Adrenal gland (tissue), 12 donors: ENCODE measurements around the gene NGFR. TPM values are rescaled to one million over a fixed set of nuclear protein-coding genes. Genes with fewer than 3 reads are reported as not detected.

Experiments used
- DNase-seq, 7 donors: peaks; one replicate each; pipeline ENCODE4 v3.0.0-alpha.2; 2019 to 2020
- H3K27ac ChIP-seq, 5 donors: fragments of 200-600 bp; sonication (generic) in 4 of 5; 1 replicate in 3 of 5; 2 replicates in 2 of 5; pipeline versions ENCODE4 v1.5.1 to v1.8.0; 2016 to 2020; ENCODE audit warnings: mild to moderate bottlenecking in 1 of 5
- H3K27me3 ChIP-seq: fragments of 200-600 bp; 2 replicates; pipeline ENCODE4 v1.8.0; 2021
- H3K36me3 ChIP-seq, 2 donors: fragments of 200-600 bp; replicated peaks in 1 of 2; 1 replicate in 1 of 2; 2 replicates in 1 of 2; pipeline versions ENCODE4 v1.5.1 to v1.8.0; 2018 to 2022
- H3K4me1 ChIP-seq, 2 donors: fragments of 200-600 bp; replicated peaks in 1 of 2; 1 replicate in 1 of 2; 2 replicates in 1 of 2; pipeline versions ENCODE4 v1.5.1 to v1.8.0; 2018 to 2021
- H3K4me3 ChIP-seq, 4 donors: fragments of 200-600 bp; sonication (generic) in 3 of 4; one replicate each; pipeline ENCODE4 v1.5.1; 2016 to 2018
- H3K9me3 ChIP-seq, 3 donors: fragments of 200-600 bp; sonication (generic) in 1 of 3; replicated peaks in 1 of 3; 1 replicate in 2 of 3; 2 replicates in 1 of 3; pipeline versions ENCODE4 v1.5.1 to v1.8.0; 2016 to 2021
- POLR2A ChIP-seq, 2 donors: fragments of 450-650 bp; IDR thresholded peaks; one replicate each; pipeline ENCODE4 v1.6.1; 2017; ENCODE audit warnings: antibody characterized with exemption in 2 of 2, mild to moderate bottlenecking in 2 of 2, moderate library complexity in 1 of 2
- WGBS, 4 donors: extraction: QIAGEN DNeasy Blood & Tissue Kit in 2 of 4; methylation state at CpG; one replicate each; pipeline versions ENCODE4 v1.1.5 to v1.1.7; 2013 to 2017; 5-methylcytosine and 5-hydroxymethylcytosine counted together
- intact Hi-C, 2 donors: fragments of 100-400 bp; cut with DNase I; formaldehyde crosslinking; loops; one replicate each; pipeline versions ENCODE4 v1.14.1 to v1.15.0; 2022 to 2023
- polyA plus RNA-seq, 3 donors: library from polyadenylated mRNA; stranded (reverse); fragments of 200-250 nt in 2 of 3; fragments of 350-450 nt in 1 of 3; fragmentation: Illumina TruSeq in 1 of 3; extraction: RNeasy Lipid Tissue Mini Kit (QIAGEN cat#74804) in 1 of 3; gene quantifications; one replicate each; pipeline ENCODE4 v1.2.3, GENCODE V29; 2013 to 2014
- total RNA-seq, 9 donors: library from RNA; depleted of rRNA in 4 of 9; stranded (reverse); fragments of >200 nt in 4 of 9; fragments of 120-200 nt in 1 of 9; fragmentation: NEBNext Ultra II Directional in 1 of 9; extraction: Animal tissue kit (Norgen Biotek cat#: 25700) in 1 of 9; gene quantifications; one replicate each; pipeline versions ENCODE4 v1.1.0 to v1.2.4, GENCODE V29; 2013 to 2023
- TF ChIP-seq, protein P1 (sequence below), 6 experiments: fragments of 450-650 bp in 4 of 6; fragments of 200-600 bp in 2 of 6; sonication (generic) in 1 of 6; IDR thresholded peaks; 1 replicate in 5 of 6; 2 replicates in 1 of 6; pipeline versions ENCODE4 v1.5.1 to v1.8.0; 2016 to 2021; ENCODE audit warnings: antibody characterized with exemption in 6 of 6, mild to moderate bottlenecking in 2 of 6, moderate library complexity in 1 of 6
- donor health status: healthy with polysubstance abuse.
- donor health status: Bipolar disorder and iron deficiency.
- donor health status: DM: yes; HTN: yes; CAD: no.
- donor health status: DM: no; HTN: no; CAD: no.
- donor health status: DM: no; HTN: no; CAD: no.
- donor health status: DM: yes; HTN: yes; CAD: no.

NGFR gene
- total and polyA plus RNA-seq, 12 donors: 4.2 to 77.8 (median 25.9) TPM

- TF ChIP-seq, protein P1, sequence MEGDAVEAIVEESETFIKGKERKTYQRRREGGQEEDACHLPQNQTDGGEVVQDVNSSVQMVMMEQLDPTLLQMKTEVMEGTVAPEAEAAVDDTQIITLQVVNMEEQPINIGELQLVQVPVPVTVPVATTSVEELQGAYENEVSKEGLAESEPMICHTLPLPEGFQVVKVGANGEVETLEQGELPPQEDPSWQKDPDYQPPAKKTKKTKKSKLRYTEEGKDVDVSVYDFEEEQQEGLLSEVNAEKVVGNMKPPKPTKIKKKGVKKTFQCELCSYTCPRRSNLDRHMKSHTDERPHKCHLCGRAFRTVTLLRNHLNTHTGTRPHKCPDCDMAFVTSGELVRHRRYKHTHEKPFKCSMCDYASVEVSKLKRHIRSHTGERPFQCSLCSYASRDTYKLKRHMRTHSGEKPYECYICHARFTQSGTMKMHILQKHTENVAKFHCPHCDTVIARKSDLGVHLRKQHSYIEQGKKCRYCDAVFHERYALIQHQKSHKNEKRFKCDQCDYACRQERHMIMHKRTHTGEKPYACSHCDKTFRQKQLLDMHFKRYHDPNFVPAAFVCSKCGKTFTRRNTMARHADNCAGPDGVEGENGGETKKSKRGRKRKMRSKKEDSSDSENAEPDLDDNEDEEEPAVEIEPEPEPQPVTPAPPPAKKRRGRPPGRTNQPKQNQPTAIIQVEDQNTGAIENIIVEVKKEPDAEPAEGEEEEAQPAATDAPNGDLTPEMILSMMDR (IDR thresholded peaks at IDR 0.05): no peak
- H3K9me3 ChIP-seq: no peaks in the 10 kb centered on the region
- no peaks in the 10 kb centered on the region for H3K27me3 ChIP-seq
- H3K27ac ChIP-seq: no peak overlapping the region
- 84 to 87% (median 86%) methylated on average over 9 to 12 of the region's 12 CpGs for WGBS, 4 donors
- H3K36me3 ChIP-seq: no peaks in the 10 kb centered on the region
- H3K4me3 ChIP-seq: no peak overlapping the region
- DNase-seq: no peak
- intact Hi-C loops: loop anchor here (2.0 to 10.0 kb wide), 4 partner anchors 57 to 147 kb away; partner anchors contain the start of gene NGFR (in 1 of the 2)
- H3K4me1 ChIP-seq: peaks cover 0 to 6% of the 10 kb centered on the region in 2 donors
These were observed 56.4 kb downstream of the NGFR start for GRCh38 chr17:49551221-49552069.

GRCh38 chr17:49552070-49552751 lies 57.1 kb downstream of the NGFR start:
- Histone ChIP-seq H3K27ac (no peak overlapping the region), H3K4me1 (peaks cover 0 to 7% of the 10 kb centered on the region in 2 donors), H3K9me3 (no peaks in the 10 kb centered on the region), H3K4me3 (no peak overlapping the region), H3K36me3 (no peaks in the 10 kb centered on the region), H3K27me3 (no peaks in the 10 kb centered on the region)
- DNase-seq: no peak
- intact Hi-C loops: loop anchor here in 1 of 2 donors (10.0 kb wide), 3 partner anchors 57 to 147 kb away; partner anchors contain the start of gene NGFR
- WGBS, 4 donors: 85 to 94% (median 88%) methylated on average over 12 to 27 of the region's 27 CpGs
- TF ChIP-seq, protein P1 (IDR thresholded peaks at IDR 0.05): no peak

- WGBS, 4 donors: 49 to 72% (median 66%) methylated on average over 8 of the region's 8 CpGs
- peak in 1 of 7 donors; percentile 29 for DNase-seq
- no peaks in the 10 kb centered on the region for H3K9me3 ChIP-seq
- TF ChIP-seq POLR2A (IDR thresholded peaks at IDR 0.05): no peak
- TF ChIP-seq, protein P1 (IDR thresholded peaks at IDR 0.05): no peak
- H3K4me3 ChIP-seq: no peak overlapping the region
- H3K27ac ChIP-seq: peak overlapping the region in 1 of 5 donors; percentile 53
- no peaks in the 10 kb centered on the region for H3K36me3 ChIP-seq
- peaks cover 0 to 7% of the 10 kb centered on the region in 2 donors for H3K4me1 ChIP-seq
- intact Hi-C loops: loop anchor here in 1 of 2 donors (10.0 kb wide), 3 partner anchors 59 to 149 kb away; partner anchors contain the start of gene NGFR
- no peaks in the 10 kb centered on the region for H3K27me3 ChIP-seq
These were observed 58.7 kb downstream of the NGFR start for GRCh38 chr17:49553676-49554335.
